HFF-Myc (cell line): ENCODE data around the gene CHRD.
"Not testable (repeated sequence)": the region's sequence is repeated elsewhere in the genome, so short reads cannot be mapped to it uniquely, and the experiment has no call there.

Experiments
- DNase-seq: peaks from one replicate; pipeline ENCODE4 v3.0.0-alpha.2; 2011; ENCODE audit warnings: low read depth; ENCODE audit errors: extremely low read depth
- H3K4me3 ChIP-seq: replicated peaks from 2 replicates; pipeline ENCODE4 v1.5.1; 2011; ENCODE audit warnings: low read depth, mild to moderate bottlenecking, control low read depth, low read length
- CTCF ChIP-seq: IDR thresholded peaks from 2 replicates; pipeline ENCODE4 v1.5.1; 2012; ENCODE audit warnings: mild to moderate bottlenecking, low read depth, low read length, control low read depth; ENCODE audit errors: missing control alignments

CHRD gene

GRCh38 chr3:184426691-184427141 is 46.9 kb downstream of the CHRD start:
- H3K4me3 ChIP-seq, result no peak overlapping the region
- no peak for TF ChIP-seq CTCF
- no peak for DNase-seq

GRCh38 chr3:184428561-184429175 is 48.8 kb downstream of the CHRD start:
- no peak overlapping the region for H3K4me3 ChIP-seq
- no peak for TF ChIP-seq CTCF
- no peak for DNase-seq

GRCh38 chr3:184429786-184430185 is 49.9 kb downstream of the CHRD start:
- no peak for DNase-seq
- no peak overlapping the region for H3K4me3 ChIP-seq
- TF ChIP-seq CTCF, result no peak

- no peak for DNase-seq
- H3K4me3 ChIP-seq, result no peak overlapping the region
- no peak for TF ChIP-seq CTCF
Observed at GRCh38 chr3:184430940-184431339, 51.1 kb downstream of the CHRD start.

- not testable (repeated sequence) for DNase-seq
Observed at GRCh38 chr3:184433178-184433577, 53.3 kb downstream of the CHRD start.

GRCh38 chr3:184439096-184439495 is 59.2 kb downstream of the CHRD start:
- TF ChIP-seq CTCF, result no peak
- no peak for DNase-seq
- H3K4me3 ChIP-seq, result no peak overlapping the region

More at GRCh38 chr3:184433178-184433577, 53.3 kb downstream of the CHRD start:
- not testable (repeated sequence) for H3K4me3 ChIP-seq
